ENCODE measurements around the gene FUT8. TPM values are rescaled to one million over a fixed set of nuclear protein-coding genes. Genes with fewer than 3 reads are reported as not detected.

The FUT8 gene
- total RNA-seq, 4 donors from 2014 or later = 14.9 to 35.8 (median 22.2) TPM

GRCh38 chr14:65403231-65403630 is 9.3 kb upstream of the FUT8 start:
- TF ChIP-seq, protein P1, sequence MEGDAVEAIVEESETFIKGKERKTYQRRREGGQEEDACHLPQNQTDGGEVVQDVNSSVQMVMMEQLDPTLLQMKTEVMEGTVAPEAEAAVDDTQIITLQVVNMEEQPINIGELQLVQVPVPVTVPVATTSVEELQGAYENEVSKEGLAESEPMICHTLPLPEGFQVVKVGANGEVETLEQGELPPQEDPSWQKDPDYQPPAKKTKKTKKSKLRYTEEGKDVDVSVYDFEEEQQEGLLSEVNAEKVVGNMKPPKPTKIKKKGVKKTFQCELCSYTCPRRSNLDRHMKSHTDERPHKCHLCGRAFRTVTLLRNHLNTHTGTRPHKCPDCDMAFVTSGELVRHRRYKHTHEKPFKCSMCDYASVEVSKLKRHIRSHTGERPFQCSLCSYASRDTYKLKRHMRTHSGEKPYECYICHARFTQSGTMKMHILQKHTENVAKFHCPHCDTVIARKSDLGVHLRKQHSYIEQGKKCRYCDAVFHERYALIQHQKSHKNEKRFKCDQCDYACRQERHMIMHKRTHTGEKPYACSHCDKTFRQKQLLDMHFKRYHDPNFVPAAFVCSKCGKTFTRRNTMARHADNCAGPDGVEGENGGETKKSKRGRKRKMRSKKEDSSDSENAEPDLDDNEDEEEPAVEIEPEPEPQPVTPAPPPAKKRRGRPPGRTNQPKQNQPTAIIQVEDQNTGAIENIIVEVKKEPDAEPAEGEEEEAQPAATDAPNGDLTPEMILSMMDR (IDR thresholded peaks at IDR 0.05) = no peak
- DNase-seq (ENCODE audit: low spot score) = no peak
- ATAC-seq (ENCODE audit: low FRiP score) = no peak

GRCh38 chr14:65408113-65408512 is 4.4 kb upstream of the FUT8 start:
- ATAC-seq (ENCODE audit: low FRiP score) (no peak), DNase-seq (ENCODE audit: low spot score) (no peak)
- TF ChIP-seq, protein P1 (IDR thresholded peaks at IDR 0.05) = no peak

GRCh38 chr14:65410640-65411039 is 1.9 kb upstream of the FUT8 start:
- ATAC-seq (ENCODE audit: low FRiP score) = no peak
- DNase-seq (ENCODE audit: low spot score) = no peak
- TF ChIP-seq, protein P1 (IDR thresholded peaks at IDR 0.05) = no peak

- TF ChIP-seq, protein P1 (IDR thresholded peaks at IDR 0.05) = no peak
- DNase-seq (ENCODE audit: low spot score) = peak; percentile 65
- ATAC-seq (ENCODE audit: low FRiP score) = peak; percentile 91
These were observed 886 bp upstream of the FUT8 start for GRCh38 chr14:65411656-65412031.

- ATAC-seq (ENCODE audit: low FRiP score) (peak; percentile 66), DNase-seq (ENCODE audit: low spot score) (no peak)
- TF ChIP-seq, protein P1 (IDR thresholded peaks at IDR 0.05) = no peak
These were observed 567 bp downstream of the FUT8 start for GRCh38 chr14:65412856-65413738.

GRCh38 chr14:65413739-65414045 is 1.2 kb downstream of the FUT8 start:
- ATAC-seq (ENCODE audit: low FRiP score) = no peak
- TF ChIP-seq, protein P1 (IDR thresholded peaks at IDR 0.05) = no peak

GRCh38 chr14:65414961-65415589 is 2.5 kb downstream of the FUT8 start:
- DNase-seq (ENCODE audit: low spot score) = no peak
- TF ChIP-seq, protein P1 (IDR thresholded peaks at IDR 0.05) = no peak
- ATAC-seq (ENCODE audit: low FRiP score) = no peak

More at GRCh38 chr14:65413739-65414045, 1.2 kb downstream of the FUT8 start:
- no peak for DNase-seq (ENCODE audit: low spot score)

Measured in omental fat pad (tissue), 4 donors.